GM19452 (cell line): ENCODE data around the gene FAM135A.

Experiments used
- ATAC-seq: cut with Tn5 transposase; IDR thresholded peaks from one replicate; pipeline ENCODE4 v1.9.1; 2021; ENCODE audit not compliant: unreplicated experiment

Gene FAM135A

GRCh38 chr6:70413114-70413991 lies at the start of gene FAM135A:
Gene FAM135A, plus strand, starts transcription at chr6:70413508. Its CDS starts 14,835 bp downstream, at chr6:70428343.
- peak; percentile 82 for ATAC-seq

DNA sequence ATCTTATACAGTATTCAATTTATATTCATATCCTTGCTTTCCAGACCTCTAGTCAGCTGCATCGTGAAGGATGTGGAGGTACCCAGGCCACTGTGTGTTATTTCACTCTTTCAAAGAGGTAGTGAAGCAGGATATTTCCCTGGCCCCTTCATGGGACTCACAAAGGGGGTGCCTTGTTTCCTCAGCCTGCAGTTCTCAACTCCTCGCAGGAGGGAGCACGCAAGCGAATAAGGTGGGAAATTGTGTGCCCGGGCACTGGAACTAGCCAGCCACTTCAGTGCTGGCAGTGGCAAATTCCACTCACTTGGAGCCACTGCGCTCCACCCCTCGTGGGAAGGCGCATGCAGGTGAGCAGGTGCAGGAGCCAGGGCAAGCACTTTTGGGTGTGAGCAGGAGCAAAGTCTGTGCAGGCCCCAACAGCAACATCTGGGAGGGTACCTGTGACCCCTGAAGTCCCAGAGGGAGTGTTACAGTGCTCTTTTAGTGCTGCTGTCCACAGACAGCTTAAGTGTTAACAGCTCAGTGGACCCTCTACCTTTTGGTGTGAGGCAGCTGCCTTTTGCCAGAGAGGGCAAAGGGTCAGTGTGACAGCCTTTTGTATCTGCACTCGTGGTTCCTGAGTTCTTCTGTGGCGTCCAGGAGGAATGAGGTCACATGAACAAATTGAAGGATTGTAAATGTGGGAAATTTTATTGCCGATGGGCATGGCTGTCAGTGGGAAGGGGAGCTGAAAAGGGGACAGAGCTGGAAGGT lies 49.4 kb upstream of the FAM135A start:
- no peak for ATAC-seq

DNA sequence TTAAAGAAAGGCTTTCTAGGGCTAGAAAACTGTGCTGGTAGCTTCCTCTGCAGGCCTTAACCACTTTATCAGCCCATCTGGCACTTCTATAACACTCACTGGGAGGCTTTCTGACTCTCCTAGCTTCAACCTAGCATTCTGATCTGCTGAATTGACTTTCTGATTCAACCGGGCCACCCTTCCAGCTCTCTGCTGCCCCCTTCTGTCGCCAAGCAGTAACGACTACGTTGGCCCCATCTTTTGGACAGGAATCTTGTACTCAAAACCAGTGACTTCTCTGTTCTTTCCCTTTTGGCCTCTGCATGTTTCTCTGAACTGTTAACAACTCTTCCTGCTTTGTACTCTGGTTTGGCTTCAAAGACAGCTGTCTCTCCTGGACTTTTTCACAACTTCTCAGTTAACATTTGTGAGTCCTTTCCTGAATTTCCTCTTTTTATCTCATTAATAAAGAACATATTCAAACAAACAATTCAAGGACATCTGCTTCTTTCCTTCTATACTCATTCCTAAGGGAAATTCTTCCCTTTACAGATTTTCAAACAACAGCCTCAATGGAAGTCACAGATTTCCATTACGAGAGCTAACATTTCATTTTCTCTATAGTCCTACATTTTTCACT lies 43.9 kb upstream of the FAM135A start:
- ATAC-seq, result peak; percentile 75

- ATAC-seq, result no peak
Observed at GRCh38 chr6:70370496-70370895, 42.8 kb upstream of the FAM135A start.

- ATAC-seq, result no peak
Observed at GRCh38 chr6:70371454-70372105, 41.7 kb upstream of the FAM135A start.

- no peak for ATAC-seq
Observed at GRCh38 chr6:70375166-70375565, 38.1 kb upstream of the FAM135A start.

GRCh38 chr6:70375882-70376281 lies 37.4 kb upstream of the FAM135A start:
- ATAC-seq, result no peak

- no peak for ATAC-seq
Observed at GRCh38 chr6:70376628-70377027, 36.7 kb upstream of the FAM135A start.

DNA sequence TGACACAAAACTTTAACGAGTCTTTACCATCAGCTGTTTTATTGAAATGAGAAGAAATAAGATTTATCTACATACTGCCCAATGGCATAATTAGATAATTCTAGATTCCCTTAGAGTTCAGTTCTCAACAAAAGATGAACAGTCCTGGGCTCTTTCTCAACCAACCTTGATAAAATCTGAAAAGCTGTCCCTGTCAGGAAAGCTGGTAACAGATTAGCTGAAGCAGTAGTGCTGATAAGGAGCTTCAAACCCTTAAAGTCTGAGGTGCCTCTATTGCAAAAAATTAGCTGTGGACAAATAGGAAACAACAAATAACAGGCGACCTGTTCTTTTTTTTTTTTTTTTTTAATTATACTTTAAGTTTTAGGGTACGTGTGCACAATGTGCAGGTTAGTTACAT lies 35.9 kb upstream of the FAM135A start:
- no peak for ATAC-seq

DNA sequence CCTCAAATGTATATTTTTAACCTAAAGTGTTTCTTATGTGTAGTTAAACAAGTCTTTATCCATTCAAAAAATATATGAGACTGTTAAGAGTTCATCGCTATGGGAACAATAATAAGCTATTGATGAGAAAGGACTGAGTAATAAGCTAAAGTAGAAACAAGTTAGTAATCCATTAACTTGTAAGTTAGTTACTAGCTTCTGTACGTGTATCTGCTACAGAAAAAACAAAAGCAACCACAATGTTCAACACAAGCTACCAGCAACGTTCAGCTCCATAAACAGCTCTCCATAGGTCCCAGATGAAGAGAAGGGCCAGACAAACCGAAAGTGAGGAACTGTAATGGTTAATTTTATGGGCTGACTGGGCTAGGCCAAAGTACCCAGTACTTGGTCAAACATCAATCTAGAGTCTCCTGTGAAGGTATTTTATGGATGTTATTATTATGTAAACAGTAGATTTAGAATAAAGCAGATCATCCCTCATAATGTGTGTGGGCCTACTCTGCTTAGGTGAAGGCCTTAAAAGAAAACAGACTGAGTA lies 33.8 kb upstream of the FAM135A start:
- no peak for ATAC-seq

GRCh38 chr6:70380252-70380651 lies 33.1 kb upstream of the FAM135A start:
- peak; percentile 78 for ATAC-seq

DNA sequence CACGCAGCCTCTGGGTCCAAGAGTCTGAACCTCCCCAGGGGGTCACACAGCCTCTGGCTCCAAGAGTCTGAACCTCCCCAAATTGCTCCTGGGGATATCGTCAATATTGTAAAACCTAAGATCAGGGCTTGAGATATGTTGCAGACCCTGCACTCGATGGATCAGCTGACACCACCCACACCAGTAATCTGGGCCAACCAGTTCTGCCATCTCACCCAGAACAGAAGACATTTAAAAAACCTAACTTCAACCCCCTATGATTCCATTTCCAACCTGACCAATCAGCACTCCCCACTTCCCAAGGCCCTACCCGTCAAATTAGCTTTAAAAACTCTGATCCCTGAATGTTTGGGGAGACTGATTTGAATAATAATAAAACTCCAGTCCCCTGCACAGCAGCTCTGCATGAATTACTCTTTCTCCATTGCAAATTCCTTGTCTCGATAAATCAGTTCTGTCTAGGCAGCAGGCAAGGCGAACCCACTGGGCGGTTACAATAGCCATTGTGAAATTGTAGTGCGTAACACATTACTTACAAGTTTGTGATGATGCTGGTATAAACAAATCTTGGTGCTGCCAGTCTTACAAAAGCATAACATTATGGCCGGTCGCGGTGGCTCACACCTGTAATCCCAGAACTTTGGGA lies 32.4 kb upstream of the FAM135A start:
- ATAC-seq, result no peak

- no peak for ATAC-seq
Observed at GRCh38 chr6:70381417-70381782, 31.9 kb upstream of the FAM135A start.

GRCh38 chr6:70385901-70386300 lies 27.4 kb upstream of the FAM135A start:
- no peak for ATAC-seq

GRCh38 chr6:70388814-70389213 lies 24.5 kb upstream of the FAM135A start:
- no peak for ATAC-seq

DNA sequence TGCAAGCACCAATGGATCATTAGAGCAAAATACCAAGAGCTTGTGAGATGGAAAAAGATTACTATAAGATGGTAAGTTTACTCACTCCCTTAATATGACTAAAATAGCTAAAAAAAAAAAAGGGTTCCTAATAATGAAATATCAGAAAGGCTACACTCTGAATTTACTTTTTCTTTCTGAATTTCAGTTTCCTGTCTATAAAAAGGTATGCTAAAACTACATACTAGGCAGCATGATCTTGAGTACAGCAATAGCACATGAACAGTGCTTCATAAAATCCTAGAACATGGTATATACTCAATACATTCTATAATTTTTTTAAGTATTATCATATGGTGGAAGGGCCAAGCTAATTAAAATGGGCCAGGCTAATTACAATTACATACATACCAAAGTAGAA lies 24.0 kb upstream of the FAM135A start:
- no peak for ATAC-seq

DNA sequence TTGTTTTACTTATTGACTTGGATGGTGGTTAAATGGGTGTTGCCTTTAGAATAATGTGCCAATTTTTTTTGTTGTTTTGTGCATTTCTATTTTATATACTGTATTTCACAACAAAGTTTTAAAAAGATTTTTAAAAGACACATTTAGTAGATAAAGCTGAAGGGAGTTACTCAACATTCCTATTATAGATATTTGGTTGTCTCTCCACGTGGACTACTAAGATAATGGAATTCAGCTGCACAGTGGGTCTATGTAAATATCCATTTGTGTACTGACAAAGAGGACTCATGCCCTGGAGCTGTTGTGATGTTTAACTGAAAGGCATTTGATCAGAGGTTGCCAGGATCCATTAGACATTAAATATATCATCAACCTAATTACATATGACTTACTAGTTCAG lies 23.2 kb upstream of the FAM135A start:
- ATAC-seq, result no peak

DNA sequence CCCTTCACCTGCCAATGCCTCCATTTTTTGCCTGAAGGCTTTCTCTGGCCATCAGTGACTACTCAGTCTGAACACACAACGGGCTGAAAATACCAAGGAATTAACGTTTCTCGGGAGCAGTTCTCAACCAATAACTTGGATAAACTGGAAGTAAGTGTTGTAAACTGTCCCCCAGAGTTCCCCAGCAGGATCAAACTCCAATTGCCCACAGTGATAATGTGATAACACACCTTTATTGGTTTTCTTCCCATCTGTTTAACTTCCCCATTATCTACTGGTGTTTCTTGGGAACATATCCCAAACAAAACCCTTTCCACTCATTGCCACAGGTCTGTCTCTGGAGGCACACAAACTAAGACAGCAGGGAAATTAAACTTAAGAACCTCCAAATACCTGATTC lies 21.8 kb upstream of the FAM135A start:
- ATAC-seq, result no peak

DNA sequence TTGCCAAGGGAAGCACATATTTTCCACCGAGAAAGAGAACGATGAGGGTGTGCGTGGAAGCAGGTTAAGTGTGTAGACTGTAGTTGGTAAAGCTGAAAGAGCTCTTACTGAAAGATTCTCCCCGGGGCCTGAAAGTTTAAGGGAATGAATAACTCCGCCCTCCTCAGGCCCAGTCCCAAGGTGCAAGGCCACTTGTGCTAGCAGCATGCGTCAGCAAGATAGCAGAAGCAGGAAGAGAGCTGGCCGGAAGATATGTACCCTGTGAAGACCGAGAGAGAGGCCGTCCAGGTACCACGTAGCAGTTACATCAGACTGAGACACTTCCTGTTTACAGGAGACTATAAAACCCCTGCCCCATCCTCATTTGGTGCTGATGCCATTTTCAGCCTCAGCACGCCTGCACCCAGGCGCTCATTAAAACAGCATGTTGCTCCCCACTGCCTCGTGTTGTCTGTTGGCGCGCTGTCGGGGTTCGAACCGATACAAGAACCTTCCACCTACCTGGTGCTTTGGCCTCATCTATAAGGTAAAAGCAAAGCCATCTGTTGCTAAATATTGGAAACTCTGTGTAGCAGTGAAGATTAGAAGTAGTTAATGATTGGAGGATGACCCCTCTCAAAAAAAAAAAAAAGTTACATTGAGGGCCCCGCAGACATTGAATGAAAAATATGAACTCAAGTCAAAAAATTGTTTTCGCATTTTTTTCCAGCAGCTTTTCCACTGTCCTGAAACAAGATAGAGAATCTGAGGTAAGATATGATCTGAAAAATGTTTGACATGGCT lies 18.6 kb upstream of the FAM135A start:
- ATAC-seq, result no peak

DNA sequence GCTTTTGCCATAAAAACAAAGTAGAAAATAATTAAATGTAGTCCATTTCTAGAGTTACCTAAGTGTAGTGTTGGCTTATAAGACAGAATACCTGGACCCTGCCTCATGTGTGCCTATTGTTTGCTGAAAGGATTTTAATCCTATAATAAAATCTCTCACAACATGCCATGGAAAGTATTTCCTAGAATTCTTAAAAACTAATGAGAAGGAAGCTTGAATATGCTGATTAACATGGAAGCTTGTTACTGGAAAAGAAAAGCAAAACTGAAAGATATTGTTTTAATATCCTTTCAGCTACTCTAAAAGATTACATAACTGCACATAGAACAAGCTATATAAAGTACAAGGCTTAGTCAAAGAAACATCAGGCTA lies 18.0 kb upstream of the FAM135A start:
- no peak for ATAC-seq
